Umbilical cord (tissue), 2 donors: Measurements from ENCODE around the gene SLC8A2. TPM values are rescaled to one million over a fixed set of nuclear protein-coding genes. Genes with fewer than 3 reads are reported as not detected.
"Not testable (repeated sequence)": the region's sequence is repeated elsewhere in the genome, so short reads cannot be mapped to it uniquely, and the experiment has no call there.

Experiments
- DNase-seq: peaks from one replicate; pipeline ENCODE4 v3.0.0-alpha.2; 2015; ENCODE audit warnings: low spot score
- total RNA-seq: library from RNA; depleted of rRNA; stranded (reverse); fragments of >200 nt; gene quantifications from one replicate; pipeline ENCODE4 v1.2.3, GENCODE V29; 2014; ENCODE audit warnings: low replicate concordance; ENCODE audit not compliant: insufficient read depth

The SLC8A2 gene
- total RNA-seq, 1 donor from 2014 or later = 4.8 TPM

DNA sequence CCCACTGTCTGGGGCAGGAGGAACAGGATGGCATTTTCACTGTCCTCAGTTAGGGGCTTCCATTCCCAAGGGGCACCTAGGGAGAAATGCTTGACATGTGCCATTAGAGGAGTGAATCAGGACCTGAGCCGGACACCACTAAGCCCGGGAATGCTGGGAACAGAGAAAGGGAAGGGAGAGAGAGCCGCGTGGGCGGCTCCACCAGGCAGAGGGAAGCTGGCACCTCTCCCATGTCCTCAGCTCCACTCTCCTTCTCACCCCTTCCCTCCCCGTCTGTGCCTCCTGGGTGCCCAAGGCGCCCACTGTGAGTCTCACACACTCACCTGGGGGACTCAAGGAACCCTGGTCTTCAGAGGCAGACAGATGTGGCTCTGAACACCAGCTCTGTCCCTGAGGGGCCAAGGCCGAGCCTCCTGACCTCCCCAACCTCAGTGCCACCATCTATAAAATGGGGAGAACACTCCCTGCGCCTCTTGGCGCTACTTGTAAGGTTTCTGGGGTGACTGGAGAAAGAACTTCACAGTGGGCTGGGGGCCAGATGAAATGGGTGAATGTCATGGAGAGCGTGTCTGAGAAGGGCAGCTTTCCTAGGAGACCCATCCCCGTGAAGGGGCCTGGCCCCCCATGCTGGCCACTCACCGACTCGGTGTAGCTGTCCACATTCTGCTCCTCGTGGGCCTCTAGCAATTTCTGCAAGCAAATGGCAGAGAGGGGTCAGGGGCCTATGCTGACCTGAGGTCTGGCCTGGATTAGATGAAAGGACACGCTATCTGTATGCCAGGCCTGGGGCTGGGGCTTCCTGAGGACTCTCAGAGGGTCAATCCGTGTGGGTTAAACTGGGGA is 17.6 kb upstream of the SLC8A2 start:
- no peak for DNase-seq

DNA sequence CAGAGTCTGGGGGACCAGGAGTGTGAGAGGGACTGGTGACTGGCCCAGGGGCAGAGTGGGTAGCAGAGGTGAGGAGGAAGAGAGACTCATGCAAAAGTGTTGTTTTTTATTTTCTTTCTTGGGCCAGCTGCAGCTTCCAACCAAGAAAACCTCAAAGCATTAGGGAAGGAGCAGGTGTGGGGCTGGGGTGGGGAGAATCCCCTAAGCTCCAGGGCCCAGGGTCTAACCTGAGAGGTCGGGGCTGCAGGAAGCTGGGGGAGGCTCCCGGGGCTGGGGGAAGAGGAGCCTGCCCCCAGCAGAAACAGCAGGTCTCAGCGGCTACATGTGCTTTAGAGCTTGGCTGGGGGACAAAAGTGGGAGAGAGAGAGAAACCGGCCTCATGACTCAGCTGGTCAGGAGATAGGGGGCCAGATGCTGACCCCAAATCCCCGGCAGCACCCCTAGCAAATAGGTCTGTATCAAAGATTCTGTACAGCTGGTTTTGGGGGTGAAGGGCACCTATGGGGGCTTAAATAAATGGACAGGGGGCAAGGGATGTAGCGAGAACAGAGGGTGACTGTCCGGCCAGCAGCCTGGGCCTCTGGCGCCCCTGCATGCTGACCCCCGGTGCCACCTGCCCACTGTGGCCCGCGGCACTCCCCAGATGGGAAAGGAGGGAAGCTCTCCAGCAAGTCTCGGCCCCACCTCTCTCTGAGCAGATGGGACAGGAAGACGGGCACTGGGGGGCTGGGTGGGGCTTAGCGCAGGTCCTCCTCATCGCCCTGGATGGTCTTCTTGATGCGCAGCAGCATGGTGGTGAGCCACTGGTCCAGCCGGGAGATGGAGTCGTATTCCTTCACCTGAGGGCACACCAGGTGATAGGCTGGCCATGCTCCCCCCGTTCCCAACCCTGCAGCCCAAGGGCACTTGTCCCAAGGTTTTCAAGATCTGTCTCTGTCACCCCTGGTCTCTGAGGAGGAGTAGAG is 16.1 kb upstream of the SLC8A2 start:
- DNase-seq = no peak

DNA sequence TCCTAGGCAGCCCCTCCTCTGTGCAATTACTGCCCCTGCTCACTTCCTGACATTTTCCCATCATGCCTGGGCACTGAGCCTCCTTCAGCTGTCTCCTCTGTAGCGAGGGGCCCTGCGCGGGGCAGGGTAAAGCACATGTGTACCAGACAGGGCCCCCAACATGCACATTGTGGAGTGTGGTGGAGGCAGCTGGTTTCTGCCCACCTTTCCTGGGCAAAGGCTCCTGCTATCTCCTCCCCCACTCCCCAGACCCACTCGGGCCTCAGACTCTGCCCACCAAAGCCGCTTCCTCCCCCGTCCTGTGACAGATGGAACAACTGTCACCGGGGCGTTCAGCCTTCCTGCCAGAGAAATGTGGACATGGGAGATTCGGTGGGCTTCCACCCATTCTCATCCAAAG is 15.2 kb upstream of the SLC8A2 start:
- no peak for DNase-seq

DNA sequence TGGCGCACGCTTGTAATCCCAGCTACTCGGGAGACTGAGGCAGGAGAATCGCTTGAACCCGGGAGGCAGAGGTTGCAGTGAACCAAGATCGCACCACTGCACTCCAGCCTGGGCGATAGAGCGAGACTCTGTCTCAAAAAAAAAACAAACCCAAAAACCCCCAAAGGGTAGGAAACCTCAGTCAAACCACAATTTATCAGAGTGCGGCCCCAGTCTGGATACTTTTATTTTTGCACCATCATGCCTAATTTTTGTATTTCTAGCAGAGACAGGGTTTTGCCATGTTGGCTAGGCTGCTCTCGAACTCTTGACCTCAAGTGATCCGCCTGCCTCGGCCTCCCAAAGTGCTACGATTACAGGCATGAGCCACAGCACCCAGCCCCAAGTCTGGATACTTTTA is 14.5 kb upstream of the SLC8A2 start:
- not testable (repeated sequence) for DNase-seq

DNA sequence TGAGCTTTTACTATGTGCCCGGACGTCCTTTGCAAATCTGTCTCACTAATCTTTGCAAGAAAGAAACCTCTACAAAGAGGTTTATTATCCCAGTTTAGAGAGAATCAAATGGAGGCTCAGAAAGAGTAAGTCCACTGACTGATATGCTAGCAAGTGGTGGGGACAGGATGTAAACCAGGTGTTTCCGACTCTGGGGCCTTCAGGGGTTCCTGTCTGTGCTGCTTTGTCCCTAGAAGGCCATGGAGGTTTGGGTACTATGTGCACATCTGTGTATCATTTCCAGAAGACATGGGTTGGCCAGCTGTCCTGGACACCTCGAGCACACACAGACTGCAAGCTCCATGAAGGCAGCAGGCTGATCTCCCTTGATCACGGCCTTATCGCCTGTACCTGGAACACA is 13.5 kb upstream of the SLC8A2 start:
- no peak for DNase-seq

DNA sequence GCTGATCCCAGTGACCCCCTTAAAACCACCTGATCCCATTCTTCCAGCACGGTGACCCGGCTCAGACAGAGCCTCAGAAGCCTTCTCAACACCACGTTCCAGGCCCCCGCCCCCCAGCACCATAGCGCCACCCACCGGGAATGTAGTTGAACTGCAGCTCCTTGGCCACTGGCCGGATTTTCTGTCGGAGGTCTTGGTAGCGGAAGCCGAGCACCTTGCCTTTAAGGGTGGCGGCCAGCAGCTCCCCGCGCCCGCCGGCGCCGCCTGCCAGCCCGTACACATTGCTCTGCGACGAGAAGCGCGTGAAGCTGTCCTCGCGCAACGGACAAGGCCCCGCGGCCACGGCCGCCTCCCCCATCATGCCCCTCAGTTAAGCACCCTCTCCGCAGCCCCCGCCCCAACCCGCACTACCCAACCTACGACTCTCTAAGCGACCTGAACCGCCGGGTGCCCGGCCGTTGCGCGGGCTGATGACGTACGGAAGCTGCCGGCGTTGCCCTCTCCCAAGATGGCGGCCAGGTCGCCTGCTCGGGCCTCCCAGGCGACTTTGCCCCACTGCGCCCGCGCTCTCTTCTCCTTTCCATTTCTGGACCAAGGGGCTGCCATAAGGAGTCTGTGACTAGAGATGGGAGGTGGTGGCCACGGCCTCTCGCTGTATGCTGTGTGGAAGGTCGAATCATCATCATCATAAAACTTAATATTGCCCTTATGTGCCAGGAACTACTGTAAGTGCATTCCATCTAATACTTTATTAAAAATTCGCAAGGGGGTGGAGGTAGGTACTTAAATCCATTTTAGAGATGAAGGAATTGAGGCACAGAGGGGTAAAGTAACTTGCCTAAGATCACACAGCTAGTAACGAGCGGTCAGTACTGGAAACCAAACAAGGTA is 12.4 kb upstream of the SLC8A2 start, which contains the start of gene KPTN:
KPTN (minus strand) TSS at position 420 of the 891 bp plus-strand sequence; CDS start at position 361, 59 bp downstream.
- peak; percentile 93 for DNase-seq

DNA sequence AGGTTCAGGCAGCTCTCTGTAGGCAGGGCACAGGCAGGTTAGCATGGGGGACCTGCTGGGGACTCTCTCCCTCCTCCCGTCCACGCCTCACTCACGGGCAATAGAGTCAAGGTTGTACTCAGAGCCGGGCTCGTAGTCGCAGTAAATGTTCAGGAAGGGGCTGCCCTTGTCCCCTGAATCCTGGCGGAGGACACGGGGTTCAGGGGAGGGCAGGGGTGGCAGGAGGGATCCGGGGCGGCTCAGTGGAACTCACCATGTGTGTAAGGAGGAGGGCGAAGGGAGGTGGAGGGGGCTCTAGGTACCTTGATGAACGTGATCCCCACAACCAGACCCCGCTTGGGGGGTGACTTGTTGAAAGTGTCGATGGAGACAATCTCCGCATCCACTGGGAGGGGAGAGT is 11.5 kb upstream of the SLC8A2 start:
- DNase-seq = no peak

DNA sequence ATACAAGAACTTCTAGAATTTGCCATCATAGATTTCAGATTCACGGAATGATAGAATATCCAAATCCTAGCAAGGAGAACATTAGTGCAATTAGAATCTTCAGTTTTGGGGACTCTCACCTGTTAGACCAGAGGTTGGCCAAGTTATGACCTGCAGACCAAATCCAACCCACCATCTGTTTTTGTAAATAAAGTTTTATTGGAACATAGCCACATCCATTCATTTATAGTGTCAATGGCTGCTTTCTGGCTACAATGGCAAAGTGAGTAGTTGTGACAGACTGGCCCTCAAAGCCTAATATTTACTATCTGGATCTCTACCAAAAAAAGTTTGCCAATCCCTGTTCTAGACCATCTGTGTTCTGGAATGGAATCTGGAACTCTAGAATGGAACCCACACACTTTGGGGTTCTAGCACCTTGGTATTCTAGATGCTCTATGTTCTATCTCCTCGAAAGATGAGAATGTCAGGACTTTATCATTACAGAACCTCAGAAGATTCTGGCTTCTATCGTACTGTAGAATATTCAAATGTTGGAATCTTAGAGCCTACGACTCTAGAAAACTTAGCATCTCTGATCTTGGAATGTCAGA is 9.9 kb upstream of the SLC8A2 start:
- no peak for DNase-seq

DNA sequence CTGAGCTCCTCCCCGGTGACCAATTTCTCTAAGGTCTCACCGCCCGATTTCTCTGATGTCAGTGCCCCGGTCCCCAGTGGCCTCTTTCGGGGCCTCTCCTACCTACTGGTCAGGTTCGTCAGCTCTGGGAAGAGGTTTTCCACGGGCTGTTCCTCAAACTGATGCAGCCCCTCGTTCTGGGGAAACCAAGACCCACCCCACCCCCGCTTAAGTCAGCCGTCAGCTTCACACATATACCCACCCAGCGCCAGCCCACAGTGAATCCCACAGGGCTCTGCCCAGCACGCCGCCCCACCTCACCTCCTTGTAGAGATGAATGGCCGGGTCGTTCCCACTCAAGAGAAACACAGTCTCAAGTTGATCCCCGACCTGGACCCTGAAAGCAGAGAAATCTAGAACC is 9.0 kb upstream of the SLC8A2 start:
- DNase-seq = no peak

DNA sequence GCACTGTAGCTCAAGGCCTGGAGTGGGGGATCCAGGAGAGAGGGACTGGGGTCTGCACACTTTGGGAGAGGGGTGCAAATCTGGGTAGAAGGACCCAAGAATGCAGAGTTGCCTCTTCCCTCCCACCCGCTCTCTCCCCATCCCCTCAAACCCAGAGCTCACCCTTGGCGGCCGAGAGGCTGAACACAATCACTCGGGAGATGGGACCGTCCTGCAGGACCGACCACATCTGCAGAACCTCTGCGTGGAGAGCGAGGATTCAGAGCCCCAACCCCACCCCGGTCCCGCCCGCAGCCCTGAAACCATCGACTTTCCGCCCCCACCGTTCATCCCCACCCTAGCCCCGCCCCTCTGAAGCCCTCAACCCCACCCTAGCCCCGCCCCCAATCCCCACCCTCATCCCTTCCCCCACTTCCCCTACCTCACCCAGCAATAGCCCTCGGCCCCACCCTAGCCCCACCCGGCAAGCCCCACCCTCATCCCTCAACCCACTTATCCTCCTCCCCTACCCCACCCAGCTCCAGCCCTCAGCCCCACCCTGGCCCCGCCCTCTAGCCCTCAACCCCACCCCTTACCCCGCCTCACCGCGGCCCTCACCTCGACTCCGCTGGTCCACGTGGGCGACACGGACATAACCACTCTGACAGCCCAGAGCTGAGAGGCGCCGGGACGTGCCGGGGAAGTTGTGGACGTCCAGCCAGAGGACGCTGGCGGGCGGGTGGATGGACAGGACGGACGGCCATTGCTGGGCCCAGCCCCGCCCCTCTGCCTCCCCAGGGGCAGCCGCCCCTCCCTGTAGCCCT is 8.2 kb upstream of the SLC8A2 start:
- no peak for DNase-seq

DNA sequence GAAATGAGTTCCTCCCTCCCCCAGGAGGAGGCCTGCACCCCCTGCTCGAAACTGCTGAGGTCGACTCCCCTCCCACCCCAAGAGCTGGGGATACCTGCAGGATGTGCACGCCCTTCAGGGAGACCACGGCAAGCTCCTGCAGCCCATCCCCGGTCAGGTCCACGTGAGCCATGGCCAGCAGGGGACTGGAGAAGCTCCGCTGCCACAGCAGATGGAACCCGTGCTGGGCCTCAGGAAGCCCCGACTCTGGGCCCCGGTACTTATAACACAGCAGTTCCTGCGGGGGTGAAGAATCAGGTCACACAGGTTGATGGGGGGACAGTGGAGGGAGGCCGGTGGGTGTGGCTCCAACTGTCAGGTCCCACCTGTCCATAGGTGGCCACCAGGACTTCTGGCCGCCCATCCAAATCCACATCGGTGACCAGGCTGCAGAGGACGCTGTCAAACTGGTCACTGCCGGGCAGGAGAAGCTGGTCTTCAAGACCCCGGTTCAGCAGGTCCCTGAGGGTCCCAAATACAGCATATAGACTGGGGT is 4.8 kb upstream of the SLC8A2 start:
- no peak for DNase-seq

DNA sequence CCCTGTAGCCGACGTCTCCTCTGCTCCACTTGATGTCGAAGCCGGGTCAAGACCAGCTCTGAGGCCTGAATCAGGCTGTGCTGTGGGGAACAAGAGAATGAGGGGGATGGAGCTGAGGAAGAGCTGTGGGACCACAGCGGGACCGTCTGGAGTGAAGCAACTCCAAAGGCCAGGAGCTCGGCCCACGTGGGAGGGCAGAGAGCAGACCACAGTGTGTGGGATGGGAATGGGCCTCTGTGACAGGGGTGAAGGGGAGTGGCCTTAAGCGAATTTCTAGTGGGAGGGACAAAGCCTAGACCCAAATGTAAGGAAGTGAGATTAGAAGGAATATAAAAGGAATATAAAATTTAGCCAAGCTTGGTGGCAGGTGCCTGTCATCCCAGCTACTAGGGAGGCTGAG is 3.8 kb upstream of the SLC8A2 start:
- DNase-seq = no peak

DNA sequence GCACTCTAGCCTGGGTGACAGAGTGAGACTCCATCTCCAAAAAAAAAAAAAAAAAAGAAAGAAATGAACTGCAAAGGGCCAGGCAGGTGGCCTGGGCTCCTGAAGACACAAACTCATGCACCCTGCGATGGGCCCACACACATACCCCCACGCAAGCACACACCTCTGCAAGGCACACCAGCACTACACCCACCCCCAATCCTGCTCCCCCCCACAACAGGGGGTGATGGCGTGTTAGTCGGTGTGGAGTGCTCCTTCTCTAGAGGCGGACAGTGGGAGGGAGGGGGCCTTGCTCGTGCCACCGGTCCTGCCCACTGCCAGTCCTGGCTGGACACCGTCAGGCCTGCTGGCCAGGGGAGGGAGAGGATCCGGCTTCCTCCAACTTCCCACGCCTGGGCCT is 1.6 kb upstream of the SLC8A2 start:
- DNase-seq = no peak

DNA sequence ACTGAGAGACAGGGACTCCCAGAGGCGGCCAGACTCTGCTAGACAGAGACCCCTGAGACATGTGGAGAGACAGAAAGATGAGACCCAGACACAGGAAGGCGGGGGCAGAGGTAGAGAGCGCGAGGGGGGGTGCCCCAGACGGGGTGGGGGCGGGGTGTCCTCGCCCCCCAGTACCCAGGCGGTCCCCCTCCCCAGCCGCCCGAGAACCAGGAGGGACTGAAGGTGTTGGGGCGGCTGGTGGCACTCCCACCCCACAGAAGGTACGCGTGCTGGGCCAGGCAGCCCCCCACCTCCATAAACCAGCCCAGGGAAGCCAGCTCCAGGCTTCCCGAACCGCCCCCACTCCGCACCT is 336 bp downstream of the SLC8A2 start:
- no peak for DNase-seq

DNA sequence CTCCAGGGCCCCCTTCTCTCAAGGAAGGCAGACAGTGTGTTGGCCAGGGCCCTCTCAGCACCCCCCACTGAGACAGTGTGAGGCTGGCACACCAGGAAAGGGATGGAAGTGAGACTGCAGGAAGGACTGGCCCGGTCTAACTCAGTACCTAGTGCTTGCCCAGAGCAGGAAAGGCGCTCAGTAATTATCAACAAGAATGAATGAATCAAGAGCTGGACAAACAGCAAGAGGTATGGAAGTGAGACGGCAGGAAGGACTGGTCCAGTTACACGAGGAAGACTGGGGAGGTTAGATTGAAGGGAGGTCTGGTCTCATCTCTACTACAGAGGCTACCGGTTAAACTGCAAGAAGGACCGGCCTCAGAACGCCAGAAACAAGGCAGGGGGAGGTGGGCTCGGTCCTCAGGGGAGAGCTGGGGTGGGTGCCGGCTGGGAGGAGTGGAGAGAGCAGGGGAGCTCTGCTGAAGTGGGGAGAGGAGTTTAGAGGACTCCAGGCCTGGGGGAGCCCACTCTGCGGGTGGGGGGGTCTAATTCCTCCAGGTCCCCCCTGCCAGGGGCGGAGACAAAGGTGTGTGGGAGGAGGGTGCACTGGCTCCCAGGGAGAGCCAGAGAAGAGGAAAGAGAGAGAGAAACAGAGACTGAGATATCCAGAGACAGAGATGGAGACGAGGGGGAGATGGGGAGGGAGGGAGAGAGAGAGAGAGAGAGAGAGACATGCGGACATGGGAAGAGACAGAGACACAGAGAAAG is 1.1 kb downstream of the SLC8A2 start:
- no peak for DNase-seq

DNA sequence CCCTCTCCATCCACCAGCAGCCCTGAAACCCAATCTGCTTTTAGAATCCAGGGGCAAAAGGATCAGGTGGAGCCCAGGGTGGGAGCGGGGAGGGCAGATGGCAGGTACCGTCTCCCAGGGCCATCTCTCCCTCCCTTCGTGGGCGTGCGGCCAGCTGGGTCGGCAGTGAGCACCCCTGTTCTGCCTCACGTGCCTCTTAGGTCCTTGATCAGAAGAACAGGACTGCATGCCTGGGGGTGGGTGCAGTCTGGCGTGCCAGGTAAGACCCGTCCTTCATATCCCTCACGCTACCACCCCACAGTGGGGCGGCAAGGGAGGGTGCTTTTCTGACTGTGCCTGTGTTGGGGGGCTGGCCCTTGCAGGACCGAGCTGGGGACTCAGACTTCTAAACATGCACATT is 2.0 kb downstream of the SLC8A2 start:
- DNase-seq = no peak

DNA sequence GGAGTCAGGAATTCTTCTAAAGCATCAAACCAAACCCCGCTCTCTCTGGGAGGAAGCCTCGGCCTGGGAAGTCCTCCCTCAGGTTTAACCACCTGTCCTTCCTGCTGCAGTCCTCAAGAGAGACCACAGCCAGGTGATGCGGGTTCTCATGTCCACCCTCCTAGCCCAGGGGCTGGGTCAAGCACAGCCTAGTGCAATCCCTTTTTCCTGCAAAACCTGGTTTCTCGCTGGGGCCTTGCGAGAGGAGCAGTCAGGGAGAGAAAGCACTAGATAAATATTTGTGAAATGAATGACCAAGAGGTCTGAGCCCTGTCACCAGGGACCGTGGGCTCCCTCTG is 2.4 kb downstream of the SLC8A2 start:
- no peak for DNase-seq

DNA sequence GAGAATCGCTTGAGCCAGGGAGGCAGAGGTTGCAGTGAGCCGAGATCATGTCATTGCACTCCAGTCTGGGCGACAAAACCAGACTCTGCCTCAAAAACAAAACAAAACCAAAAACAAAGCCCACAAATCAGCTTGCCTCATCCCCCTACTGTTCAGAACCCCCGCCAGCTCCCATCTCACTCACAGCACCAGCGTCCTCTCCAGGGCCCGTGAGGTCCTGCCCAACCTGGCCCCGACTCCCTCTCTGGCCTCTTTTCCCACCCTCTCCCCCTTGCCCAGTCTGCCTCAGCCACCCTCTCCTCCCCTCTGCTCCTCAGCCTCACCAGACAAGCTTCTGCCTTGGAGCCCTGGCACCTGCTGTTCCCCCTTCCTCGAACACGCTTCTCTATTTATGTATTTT is 3.8 kb downstream of the SLC8A2 start:
- DNase-seq = no peak

DNA sequence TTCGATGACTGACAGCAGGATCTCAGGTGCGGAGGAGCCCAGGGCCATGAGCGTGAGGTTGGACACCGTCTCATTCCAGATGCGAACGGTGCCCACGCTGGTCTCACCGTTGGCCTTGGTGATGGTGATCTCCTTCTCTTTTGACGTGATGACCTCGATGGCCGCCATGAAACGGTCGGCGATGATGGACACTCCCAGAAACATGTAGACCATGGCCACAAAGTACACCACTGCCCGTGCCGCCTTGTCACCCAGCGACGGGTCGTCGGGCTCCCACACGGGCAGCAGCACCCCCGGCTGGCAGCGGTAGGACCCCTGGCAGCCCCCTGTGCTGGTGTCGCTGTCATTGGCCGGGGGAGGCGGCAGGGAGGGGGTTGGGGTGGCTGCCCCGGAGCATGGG is 5.7 kb downstream of the SLC8A2 start:
- no peak for DNase-seq
